Measurements from ENCODE around the gene ANKRD11.
"Not testable (repeated sequence)": the region's sequence is repeated elsewhere in the genome, so short reads cannot be mapped to it uniquely, and the experiment has no call there.

Gene ANKRD11

GRCh38 chr16:89398924-89399323, 91.4 kb downstream of the ANKRD11 start:
- DNase-seq = no peak

GRCh38 chr16:89397331-89397861, 93.0 kb downstream of the ANKRD11 start:
- intact Hi-C loops (cut with DNase I) = no loop called here
- no peak for DNase-seq

More at GRCh38 chr16:89398924-89399323, 91.4 kb downstream of the ANKRD11 start:
- intact Hi-C loops (cut with DNase I) = no loop called here

GRCh38 chr16:89396156-89396555, 94.2 kb downstream of the ANKRD11 start:
- DNase-seq = no peak
- intact Hi-C loops (cut with DNase I) = no loop called here

- DNase-seq = peak; percentile 40 to 88 (median 73)
- intact Hi-C loops (cut with DNase I) = no loop called here
Measured at GRCh38 chr16:89395150-89396142, 94.9 kb downstream of the ANKRD11 start.

- intact Hi-C loops (cut with DNase I) = no loop called here
- no peak for DNase-seq
Measured at GRCh38 chr16:89393738-89394406, 96.5 kb downstream of the ANKRD11 start.

GRCh38 chr16:89392881-89393737, 97.3 kb downstream of the ANKRD11 start:
- no peak for DNase-seq
- intact Hi-C loops (cut with DNase I) = no loop called here

- intact Hi-C loops (cut with DNase I); DNase-seq: not testable (repeated sequence)
Measured at GRCh38 chr16:89390224-89390583, 100.2 kb downstream of the ANKRD11 start.

GRCh38 chr16:89389504-89390223, 100.7 kb downstream of the ANKRD11 start:
- intact Hi-C loops (cut with DNase I); DNase-seq: not testable (repeated sequence)

- intact Hi-C loops (cut with DNase I) = no loop called here
- DNase-seq = no peak
Measured at GRCh38 chr16:89388536-89388935, 101.8 kb downstream of the ANKRD11 start.

GRCh38 chr16:89386306-89387185, 103.8 kb downstream of the ANKRD11 start:
- intact Hi-C loops (cut with DNase I) = no loop called here
- no peak for DNase-seq

- intact Hi-C loops (cut with DNase I) = no loop called here
Measured at GRCh38 chr16:89385712-89386111, 104.6 kb downstream of the ANKRD11 start.

GRCh38 chr16:89384282-89384681, 106.1 kb downstream of the ANKRD11 start:
- intact Hi-C loops (cut with DNase I) = no loop called here
- no peak for DNase-seq

More at GRCh38 chr16:89385712-89386111, 104.6 kb downstream of the ANKRD11 start:
- no peak for DNase-seq

- DNase-seq = peak in 18 of 42 donors; percentile 36 to 85 (median 58)
Measured at GRCh38 chr16:89383095-89384003, 107.0 kb downstream of the ANKRD11 start.

GRCh38 chr16:89382555-89382954, 107.8 kb downstream of the ANKRD11 start:
- intact Hi-C loops (cut with DNase I); DNase-seq: not testable (repeated sequence)

More at GRCh38 chr16:89383095-89384003, 107.0 kb downstream of the ANKRD11 start:
- intact Hi-C loops (cut with DNase I) = no loop called here

GRCh38 chr16:89381788-89382187, 108.6 kb downstream of the ANKRD11 start:
- no peak for DNase-seq
- intact Hi-C loops (cut with DNase I) = no loop called here

- intact Hi-C loops (cut with DNase I) = no loop called here
- DNase-seq = no peak
Measured at GRCh38 chr16:89380681-89381080, 109.7 kb downstream of the ANKRD11 start.
